GM18861 (cell line): ENCODE data around the gene UGT1A3.

Experiments used
- ATAC-seq: cut with Tn5 transposase; IDR thresholded peaks from one replicate; pipeline ENCODE4 v1.9.1; 2021; ENCODE audit not compliant: unreplicated experiment

UGT1A3 gene

DNA sequence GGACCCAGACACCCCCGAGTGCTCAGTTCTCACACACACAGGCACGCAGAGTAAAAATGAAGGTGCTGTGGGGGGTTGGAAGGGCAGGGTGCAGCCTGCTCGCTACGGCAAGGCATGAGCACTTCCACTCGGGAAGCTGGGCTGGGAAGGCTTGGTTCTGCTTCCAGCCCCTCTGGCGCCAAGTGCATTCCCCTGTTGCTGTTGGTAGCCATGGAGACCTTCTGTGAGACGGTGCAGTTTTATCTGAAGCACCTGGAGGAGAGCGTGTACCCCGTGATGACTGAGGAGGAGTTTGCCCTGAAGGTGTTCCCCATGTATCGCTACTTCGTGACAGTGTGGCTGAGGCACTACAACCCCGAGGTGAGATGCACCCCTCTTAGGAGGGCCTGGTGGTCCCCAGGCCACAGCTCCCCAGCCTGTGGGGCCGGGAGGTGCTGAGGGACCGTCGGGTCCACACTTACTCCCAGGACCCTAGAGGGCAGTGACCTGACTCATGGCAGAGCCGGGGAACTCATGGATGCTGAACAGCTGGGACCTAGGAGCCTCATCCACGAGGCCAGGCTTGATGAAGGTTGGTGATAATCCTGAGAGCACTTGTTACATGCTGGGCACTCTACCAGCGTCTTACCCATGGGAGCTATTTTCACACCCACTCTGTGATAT is 64.8 kb downstream of the UGT1A3 start:
- no peak for ATAC-seq

DNA sequence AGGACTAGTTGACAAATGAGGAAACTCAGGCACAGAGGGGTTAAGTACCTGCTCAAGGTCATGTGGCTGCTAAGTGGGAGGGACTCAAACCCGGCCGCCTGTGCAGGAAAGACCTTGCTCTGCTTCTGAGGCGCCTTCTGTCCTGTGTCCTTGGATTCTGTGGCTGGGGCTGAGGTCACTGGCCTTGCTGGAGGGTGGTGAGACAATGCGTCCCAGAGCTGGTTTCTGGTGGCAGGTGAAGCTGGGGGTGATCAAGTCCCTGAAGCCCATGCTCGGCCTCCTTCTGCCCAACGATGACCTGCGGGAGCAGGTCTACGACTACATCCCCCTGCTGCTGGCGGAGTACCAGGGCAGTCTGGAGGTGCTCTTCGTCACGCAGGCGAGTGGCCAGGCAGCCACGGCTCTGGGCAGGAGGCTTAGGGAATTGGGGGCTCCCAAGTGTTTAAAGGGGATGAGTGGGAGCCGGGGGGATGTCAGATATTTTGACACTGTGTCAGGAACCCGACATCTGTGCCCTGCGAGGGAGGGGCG is 65.4 kb downstream of the UGT1A3 start:
- ATAC-seq, result no peak

DNA sequence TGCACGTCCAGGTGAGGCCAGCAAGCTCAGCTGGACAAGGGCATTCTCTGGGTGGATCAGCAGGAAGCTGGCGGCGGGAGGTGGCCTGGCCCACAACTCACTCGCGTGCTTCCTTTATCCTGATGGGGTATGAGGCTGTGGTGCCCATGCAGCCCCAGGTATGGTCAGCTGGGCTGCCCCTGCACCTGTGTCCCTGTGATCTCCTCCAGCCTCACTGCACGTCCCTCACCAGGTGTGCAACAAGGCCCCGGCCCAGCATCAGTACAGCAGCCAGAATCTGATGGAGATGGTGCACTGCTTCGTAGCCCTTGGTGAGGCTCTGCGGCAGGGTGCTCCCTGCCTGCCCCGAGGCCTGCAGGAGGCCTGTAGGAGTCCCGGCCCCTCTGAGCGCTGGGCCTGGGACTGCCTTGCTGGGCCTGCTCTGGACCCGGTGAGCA is 66.9 kb downstream of the UGT1A3 start:
- no peak for ATAC-seq

DNA sequence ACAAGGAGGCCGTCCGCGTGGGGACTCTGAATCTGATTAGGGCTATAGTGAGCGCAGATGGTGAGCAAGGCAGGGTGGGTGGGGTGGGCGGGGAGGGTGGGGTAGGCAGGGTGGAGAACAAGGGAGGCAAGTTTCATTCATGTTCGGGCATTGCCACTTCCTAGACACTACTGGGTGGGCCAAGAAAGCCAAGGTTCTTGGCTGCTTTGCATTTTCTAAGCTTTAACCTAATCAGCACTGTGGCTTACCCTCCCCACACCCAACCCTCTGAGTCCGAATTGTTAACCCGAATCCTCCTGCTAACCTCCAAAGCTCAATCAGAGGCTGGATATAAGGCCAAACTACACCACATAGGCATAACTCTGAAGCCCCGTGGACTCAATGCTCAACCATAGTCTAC is 67.4 kb downstream of the UGT1A3 start:
- ATAC-seq, result no peak

DNA sequence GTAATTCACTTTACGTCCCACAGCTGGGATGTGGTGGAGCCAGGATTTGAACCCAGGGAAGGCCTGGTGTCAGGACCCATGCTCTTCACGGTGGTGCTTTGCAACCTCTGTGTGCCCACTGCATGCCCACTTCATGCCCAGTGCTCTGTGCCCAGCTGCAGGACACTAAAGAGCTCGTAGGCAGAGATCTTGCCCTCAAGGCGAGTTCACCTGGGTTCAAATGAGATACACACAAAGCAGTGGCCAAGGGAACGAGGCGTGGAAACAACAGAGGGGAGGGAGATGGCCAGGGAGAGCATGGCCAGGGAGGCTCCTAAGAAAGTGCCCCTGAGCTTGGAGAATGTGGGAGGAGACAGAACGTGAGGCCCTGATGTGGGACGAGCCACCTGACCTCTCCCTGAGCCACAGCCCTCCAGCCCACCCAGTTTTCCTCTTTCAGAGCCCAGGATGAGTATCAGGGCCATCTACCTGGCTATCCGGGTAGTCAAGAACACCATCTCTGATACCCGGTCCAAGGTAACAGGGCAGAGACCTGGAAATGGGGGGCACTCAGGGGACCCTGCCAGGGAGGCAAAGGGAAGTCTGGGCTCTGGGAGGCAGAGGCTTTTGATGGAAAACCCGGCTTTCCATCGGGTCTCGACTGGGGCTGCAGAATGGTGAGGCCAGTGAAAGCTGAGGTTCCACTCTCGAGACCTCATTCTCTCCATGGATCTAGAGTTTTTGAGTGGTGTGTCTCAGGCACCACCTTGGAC is 69.7 kb downstream of the UGT1A3 start:
- no peak for ATAC-seq

DNA sequence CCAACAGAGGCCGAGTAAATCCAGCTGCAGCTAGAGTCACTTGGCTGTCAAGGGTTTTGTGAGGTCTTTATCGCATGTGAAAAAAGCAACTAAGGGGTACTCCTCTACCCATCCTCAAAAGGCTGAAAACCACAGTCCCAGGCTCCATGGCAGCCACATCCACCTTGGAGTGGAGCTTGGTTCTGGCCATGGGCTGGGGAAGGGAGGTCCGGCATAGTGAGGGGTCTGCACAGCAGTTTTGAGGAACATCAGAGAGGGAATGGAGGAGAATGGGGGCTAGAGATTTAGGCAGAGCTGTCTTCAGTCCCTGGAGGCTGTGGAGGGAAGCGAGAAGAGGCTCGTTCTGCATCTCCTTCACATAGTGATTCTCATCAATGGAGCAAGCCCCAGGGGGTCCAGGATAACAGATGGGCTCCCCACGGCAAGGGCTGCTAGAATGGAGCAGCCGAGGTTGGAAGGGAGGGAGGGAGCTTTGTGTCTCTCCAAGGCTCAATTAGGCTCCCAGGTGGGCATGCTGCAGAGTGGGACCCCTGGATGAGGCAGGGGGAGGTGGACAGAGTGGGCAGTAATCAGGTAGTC is 70.3 kb downstream of the UGT1A3 start:
- no peak for ATAC-seq

DNA sequence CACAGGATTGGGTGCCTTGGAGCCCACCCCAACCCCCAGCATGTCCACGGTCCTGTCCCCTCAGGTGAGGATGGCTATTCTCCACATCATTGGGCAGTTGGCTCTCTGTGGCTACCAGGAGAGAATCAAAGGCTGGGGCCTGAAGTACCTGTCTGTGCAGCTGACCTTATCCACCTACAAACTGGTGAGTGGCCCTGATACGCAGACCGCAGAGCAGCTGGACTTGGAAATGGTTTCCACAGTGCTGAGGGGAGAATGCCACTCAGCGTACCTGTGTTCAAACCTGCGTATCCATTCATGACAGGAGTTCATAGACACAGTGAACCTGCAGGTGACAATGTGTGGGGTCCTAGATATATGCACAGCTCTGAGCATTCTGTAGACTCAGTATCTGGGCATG is 70.9 kb downstream of the UGT1A3 start:
- no peak for ATAC-seq

DNA sequence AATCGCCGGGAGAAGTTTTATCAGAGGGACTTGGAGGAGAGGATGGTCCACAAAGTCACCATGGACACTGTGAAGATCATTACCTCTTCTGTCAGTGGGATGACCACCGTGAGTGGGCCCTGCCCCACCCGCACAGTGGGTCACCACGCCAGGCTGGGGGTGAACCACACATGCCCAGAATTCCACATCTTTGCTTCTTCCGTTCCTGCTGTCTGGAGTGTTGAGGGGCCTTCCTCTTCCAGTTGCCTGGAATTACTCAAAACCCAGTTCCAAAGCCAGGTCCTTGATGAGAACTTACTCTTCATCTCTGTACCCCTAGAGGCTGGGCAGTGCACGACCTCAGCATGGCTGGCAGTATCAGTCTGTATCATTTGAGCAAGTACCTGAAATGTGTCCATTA is 71.4 kb downstream of the UGT1A3 start:
- ATAC-seq, result no peak

DNA sequence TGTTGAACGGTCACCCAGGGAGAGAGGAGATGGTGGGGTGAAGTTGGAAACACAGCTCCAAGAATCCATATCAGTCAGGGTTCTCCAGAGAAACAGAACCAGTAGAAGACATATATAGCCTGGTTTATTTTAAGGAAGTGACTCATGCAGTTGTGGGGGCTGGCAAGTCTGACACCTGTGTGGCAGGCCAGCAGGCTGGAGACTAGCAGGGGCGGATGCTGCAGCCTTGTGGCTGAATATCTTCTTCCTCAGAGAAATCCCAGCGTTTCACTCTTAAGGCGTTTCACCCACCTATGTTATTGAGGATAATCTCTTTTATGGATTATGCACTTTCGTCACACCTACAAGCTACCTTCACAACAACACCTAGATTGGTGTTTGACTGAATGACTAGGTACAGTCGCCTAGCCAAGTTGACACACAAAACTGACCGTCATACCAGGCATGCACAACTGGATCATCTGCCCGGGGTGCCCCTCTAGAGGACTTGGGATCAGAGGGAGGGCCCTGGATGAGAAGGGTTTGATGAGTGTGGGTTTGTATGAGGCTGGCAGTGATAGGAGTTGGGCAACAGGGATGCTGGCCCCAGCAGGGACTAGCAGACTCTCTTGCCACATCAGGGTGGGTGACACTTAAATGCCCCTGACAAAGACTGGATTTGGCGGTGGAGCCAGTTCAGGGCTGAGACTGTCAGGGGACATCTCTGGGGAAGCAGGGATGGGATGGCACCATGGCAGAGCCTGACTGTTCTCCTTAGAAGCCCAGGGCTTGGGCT is 72.7 kb downstream of the UGT1A3 start:
- no peak for ATAC-seq

DNA sequence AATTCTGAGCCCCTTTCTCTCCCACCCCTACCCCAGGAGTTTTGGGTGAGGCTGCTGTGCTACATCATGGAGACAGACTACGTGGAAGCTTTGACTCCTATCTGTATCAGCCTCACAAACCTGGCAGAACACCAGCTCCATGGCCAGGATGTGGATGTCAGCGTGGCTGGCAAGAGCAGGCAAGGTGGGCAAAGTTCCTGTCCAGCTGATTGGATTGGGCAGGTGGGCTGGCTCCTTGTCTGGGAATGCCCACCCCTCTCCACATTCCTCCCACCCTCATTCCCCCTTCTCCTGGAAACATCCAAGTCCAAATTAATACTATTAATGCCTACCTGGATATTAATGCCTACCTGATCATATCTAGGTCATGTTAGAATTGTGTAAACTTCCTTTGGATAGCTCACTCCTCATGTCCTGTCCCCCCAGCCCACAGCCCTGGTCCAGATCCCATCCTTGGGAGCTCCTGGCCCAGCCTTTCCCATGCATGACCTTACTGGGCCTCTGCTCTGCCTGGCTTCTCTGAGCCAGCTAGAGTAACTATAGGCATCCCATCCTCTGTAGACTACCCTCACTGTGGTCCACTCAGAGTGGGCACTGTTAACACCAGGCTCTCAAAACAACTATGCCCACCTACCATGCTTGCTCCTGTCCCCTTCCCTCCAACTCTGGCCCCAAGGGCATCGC is 73.4 kb downstream of the UGT1A3 start:
- ATAC-seq, result no peak

DNA sequence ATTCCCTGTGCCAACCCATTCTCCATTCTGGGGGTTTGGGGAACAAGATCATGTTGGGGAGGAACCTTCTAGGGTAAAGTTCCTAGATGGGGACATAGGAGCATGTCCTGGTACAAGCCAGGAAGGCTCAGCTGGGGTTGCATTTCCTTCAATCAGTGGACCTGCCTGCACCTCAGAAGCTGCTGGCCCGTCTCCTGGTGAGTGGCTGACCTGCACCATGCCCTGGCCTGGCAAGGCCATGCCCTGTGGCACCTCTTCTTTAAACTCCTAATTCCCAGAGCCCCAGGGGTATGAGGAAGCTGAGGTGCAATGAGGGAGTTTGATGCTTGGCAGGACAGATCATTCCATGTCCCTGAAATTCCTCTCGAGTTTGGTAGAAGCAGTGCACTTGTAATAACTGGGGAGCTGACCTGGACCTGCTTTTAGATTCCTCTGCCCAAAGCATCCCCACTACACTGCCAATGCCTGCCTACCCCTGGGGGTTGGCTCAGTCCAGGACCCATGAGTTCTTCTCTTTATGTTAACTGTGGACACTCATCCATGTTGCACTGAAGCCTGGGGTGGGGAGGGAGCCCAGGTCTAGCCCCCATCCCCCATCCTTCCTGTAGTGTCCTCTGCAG is 74.6 kb downstream of the UGT1A3 start:
- no peak for ATAC-seq

DNA sequence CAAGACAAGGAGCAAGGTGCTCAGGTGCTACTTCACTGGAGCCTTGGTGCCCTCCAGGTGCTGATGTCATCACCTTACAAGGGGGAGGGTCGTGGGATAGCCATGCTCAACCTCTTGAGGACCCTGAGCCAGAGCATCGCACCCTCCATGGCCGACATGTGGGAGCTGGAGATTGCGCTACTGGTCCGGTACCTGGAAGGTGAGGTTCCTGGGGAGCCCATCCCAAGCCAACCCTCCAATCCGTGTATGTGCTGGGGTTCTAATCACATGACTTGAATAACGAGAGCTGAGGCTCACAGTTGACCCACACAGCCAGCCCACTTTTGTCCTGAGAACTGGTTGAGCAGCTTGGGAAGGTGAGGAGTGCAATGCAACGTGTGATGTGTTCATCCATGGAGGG is 75.2 kb downstream of the UGT1A3 start:
- ATAC-seq, result no peak

DNA sequence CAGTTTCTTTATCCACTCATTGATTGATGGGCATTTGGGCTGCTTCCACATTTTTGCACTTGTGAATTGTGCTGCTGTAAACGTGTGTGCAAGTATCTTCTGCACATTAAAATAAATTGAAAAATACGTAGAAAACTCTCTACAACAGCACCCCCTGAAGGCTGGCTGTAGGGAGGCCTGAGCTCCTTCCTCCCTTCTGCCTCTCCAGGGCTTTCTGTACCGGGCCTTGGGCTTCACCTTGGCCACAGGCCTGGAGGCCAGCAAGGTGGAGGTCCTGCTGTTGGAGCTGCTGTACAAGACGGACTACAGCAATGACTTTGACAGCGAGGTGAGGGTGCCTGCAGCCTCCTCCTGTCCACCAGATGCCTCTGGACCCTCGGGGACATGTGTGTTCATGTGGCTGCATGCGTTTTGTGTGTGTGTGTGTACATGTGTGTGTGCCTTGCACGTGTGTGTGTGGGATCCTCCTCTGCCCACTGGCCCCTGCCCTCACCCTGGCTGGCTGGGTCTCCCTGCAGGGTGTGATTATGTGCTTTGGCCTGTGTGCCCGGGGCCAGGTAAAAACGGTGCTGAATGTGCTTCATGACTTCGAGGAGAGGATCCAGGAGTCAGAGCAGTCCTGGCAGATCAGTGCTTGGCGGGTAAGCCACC is 78.5 kb downstream of the UGT1A3 start:
- no peak for ATAC-seq

DNA sequence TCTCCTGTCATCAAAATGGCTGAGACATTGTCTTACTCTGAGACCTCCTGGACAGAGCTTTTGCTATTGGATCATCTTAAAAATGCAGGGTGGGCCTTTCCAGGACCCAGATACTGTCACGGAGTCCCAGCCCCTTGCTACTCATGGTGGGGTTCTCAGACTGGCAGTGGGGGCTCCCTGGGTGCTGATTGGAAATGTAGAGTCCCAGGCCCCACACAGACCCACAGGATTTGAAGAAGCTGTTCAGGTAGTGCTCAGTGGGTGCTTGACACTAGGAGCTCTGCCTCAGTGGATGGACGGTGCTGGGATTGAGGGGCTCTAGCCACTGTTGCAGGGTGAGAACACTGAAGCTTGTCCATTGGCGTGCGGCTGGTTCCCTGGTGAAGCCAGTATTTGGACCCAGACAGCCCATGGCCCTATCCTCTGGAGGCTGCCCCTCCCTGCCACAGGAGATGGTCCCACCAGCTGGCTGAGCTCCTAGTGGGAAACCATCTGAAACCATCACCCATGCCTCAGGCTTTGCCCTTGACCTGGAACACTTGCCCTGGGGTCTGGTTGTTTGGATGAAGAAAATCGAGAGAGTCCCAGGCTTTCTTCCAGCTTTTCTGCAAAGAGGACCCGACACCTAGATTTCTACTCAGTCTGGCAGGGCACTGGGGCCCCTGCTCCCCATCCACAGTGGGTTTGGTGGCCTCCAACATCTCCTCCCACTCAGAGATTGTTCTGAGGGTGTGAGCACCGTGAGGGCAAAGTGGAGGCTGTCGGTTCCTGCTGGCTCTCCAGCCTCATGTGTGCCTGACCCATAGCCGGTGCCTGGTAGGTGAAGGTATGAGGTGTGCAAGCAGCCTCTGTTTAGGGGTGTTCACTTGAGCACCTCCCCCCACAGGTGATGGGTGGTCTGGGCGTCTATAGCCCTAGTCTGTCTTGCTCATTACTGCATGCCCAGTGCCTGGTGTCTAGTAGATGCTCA is 79.4 kb downstream of the UGT1A3 start:
- ATAC-seq, result no peak

DNA sequence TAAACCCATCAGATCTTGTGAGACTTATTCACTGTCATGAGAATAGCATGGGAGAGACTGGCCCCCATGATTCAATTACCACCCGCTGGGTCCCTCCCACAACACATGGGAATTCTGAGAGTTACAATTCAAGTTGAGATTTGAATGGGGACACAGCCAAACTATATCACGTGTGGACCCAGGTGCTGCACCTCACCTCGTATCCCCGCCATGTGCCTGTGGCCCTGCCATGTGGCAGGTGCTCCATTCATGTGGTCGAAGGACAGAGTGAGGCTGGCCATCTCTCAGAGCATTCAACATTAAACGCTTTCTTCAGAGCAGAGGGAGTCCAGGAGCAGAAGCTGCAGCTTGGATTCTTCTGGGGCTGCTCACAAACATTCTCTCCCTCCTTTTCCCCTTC is 81.5 kb downstream of the UGT1A3 start:
- ATAC-seq, result no peak

DNA sequence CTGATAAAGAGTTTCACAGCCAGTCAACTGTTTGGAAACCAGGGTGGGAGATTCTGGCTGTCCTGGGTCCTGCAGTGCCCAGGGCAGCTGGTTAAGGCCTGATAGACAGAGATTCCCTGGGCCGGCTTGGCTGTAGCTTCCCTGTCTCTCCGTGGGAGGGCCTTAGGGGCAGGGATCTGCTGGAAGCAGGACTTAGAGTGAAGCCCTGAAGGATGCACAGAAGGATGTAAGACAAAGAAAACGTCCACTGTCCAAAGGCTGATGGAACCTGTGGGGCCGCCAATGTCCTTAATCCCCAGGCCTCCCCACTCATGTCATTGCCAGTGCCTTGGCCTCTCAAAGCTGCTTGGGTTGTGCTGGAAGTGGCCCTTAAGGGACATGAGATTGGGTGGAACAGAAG is 82.2 kb downstream of the UGT1A3 start:
- no peak for ATAC-seq

DNA sequence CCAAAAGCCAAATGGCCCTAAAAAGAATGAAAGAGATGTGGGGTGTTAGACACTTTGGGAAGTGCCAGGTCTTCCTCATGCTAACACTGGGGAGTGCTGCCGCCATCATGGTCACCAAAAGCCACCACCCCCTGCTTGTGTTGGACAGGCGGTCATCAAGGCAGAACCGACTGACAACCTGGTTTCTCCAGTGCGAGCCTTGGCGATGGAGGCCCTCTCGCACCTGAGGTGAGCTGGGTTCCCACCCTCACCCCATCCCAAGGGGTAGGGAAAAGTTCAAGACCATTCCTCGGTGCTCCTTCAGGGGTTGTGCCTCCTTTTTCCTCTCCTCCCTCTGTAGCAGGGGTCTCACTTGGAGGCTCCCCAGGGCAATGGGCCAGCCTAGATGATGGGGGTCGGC is 82.9 kb downstream of the UGT1A3 start:
- no peak for ATAC-seq

DNA sequence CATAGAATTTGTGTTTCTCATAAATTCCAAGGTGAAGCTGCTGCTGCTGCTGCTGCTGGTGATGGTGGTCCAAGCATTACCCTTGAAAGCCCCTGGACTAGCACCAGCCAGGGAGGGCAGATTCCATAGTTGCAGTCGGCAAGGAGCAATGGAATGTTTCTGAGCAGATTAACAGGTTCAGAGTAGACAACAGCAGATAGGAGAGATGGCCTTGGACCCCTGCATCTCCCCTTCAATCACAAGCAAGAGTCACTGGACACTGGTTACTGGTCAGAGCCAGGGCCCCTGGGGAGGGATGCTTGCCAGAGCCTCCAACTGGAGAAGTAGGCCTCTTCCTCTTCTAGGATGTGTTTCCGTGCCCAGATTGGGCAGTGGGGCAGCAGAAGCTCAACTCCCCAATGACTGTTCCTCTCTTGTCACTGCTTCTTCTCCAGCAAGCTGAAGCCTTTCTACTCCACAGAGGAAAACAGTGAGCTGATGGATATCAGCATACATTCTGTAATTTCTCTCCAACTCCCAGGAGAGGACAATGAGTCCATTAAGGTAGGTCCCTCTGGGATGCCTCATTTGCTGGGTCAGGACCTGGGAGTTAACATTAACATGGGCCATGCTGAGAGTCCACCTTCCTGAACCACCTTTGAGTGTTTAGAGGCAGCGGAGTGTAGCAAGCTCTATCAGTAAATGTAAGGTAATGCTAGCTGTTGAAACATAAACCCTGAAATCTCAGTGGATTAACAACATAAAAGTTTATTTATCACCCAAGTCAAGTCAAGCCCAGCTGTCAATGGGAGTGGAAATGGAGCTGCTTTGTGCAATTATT is 84.6 kb downstream of the UGT1A3 start:
- no peak for ATAC-seq
